ENCODE results near the gene PERM1.

- TF ChIP-seq CTCF (IDR thresholded peaks at IDR 0.05) (no peak), EZH2 (IDR thresholded peaks at IDR 0.05; ENCODE audit: borderline replicate concordance, insufficient read depth, low read depth, low read length, poor library complexity, severe bottlenecking) (no peak)
Measured at GRCh38 chr1:1021010-1021919, 39.4 kb upstream of the PERM1 start.
